GM21360 (cell line): Measurements from ENCODE around the gene CUEDC1.

ENCODE experiments used
- ATAC-seq: cut with Tn5 transposase; IDR thresholded peaks from one replicate; pipeline ENCODE4 v1.9.1; 2021; ENCODE audit warnings: mild to moderate bottlenecking, moderate library complexity; ENCODE audit not compliant: unreplicated experiment

Gene CUEDC1

GRCh38 chr17:57866723-57867122 is 88.5 kb downstream of the CUEDC1 start:
- no peak for ATAC-seq

- ATAC-seq: no peak
These were observed 88.9 kb downstream of the CUEDC1 start for GRCh38 chr17:57866319-57866718.

GRCh38 chr17:57864273-57864672 is 90.9 kb downstream of the CUEDC1 start:
- ATAC-seq: no peak

- ATAC-seq: no peak
These were observed 92.2 kb downstream of the CUEDC1 start for GRCh38 chr17:57862694-57863667.

- ATAC-seq: no peak
These were observed 93.2 kb downstream of the CUEDC1 start for GRCh38 chr17:57861790-57862693.

GRCh38 chr17:57861000-57861789 is 94.0 kb downstream of the CUEDC1 start:
- no peak for ATAC-seq

GRCh38 chr17:57860414-57860999 is 94.7 kb downstream of the CUEDC1 start:
- no peak for ATAC-seq

- ATAC-seq: no peak
These were observed 95.4 kb downstream of the CUEDC1 start for GRCh38 chr17:57859601-57860413.

- no peak for ATAC-seq
These were observed 96.4 kb downstream of the CUEDC1 start for GRCh38 chr17:57858838-57859237.

- no peak for ATAC-seq
These were observed 98.2 kb downstream of the CUEDC1 start for GRCh38 chr17:57856792-57857620.

- ATAC-seq: no peak
These were observed 99.7 kb downstream of the CUEDC1 start for GRCh38 chr17:57855391-57856035.

- ATAC-seq: no peak
These were observed 101.5 kb downstream of the CUEDC1 start for GRCh38 chr17:57853695-57854094.

GRCh38 chr17:57852955-57853328 is 102.3 kb downstream of the CUEDC1 start:
- no peak for ATAC-seq

GRCh38 chr17:57852092-57852954 is 102.9 kb downstream of the CUEDC1 start:
- no peak for ATAC-seq

- ATAC-seq: peak; percentile 96
These were observed 105.1 kb downstream of the CUEDC1 start, which contains the start of gene MRPS23 for GRCh38 chr17:57849874-57850754. Gene MRPS23 (minus strand): TSS chr17:57850044. CDS start chr17:57850010, 34 bp downstream.
